ENCODE results near the gene MMP15. TPM values are rescaled to one million over a fixed set of nuclear protein-coding genes. Genes with fewer than 3 reads are reported as not detected.

MMP15 gene
- total RNA-seq, 4 donors from 2014 or later: 11.4 to 32.9 (median 28.4) TPM

GRCh38 chr16:58084635-58085034 lies 59.1 kb downstream of the MMP15 start:
- TF ChIP-seq CTCF (IDR thresholded peaks at IDR 0.05) (no peak), POLR2A (IDR thresholded peaks at IDR 0.05) (no peak), EP300 (IDR thresholded peaks at IDR 0.05) (no peak)
- WGBS, 2 donors: 84% methylated on average over 6 of the region's 6 CpGs
- no peak overlapping the region for H3K27ac ChIP-seq
- peaks cover 0 to 4% (median 0%) of the 10 kb centered on the region in 4 donors for H3K4me1 ChIP-seq
- no peaks in the 10 kb centered on the region for H3K27me3 ChIP-seq
- no peak overlapping the region for H3K4me3 ChIP-seq
- H3K9me3 ChIP-seq: no peaks in the 10 kb centered on the region
- no peak for DNase-seq (ENCODE audit: low spot score in 2 of 2)
- H3K36me3 ChIP-seq: no peaks in the 10 kb centered on the region

- no peaks in the 10 kb centered on the region for H3K27me3 ChIP-seq
- WGBS, 2 donors: 93 to 96% methylated on average over 11 of the region's 11 CpGs
- H3K9me3 ChIP-seq: no peaks in the 10 kb centered on the region
- peaks cover 0 to 4% (median 0%) of the 10 kb centered on the region in 4 donors for H3K4me1 ChIP-seq
- no peak overlapping the region for H3K27ac ChIP-seq
- H3K36me3 ChIP-seq: no peaks in the 10 kb centered on the region
- no peak for DNase-seq (ENCODE audit: low spot score in 2 of 2)
- no peak for TF ChIP-seq EP300 (IDR thresholded peaks at IDR 0.05)
- no peak for TF ChIP-seq POLR2A (IDR thresholded peaks at IDR 0.05)
- no peak for TF ChIP-seq CTCF (IDR thresholded peaks at IDR 0.05)
- no peak overlapping the region for H3K4me3 ChIP-seq
These were observed 59.6 kb downstream of the MMP15 start for GRCh38 chr16:58085171-58085570.

- Histone ChIP-seq H3K4me1 (peaks cover 0 to 4% (median 0%) of the 10 kb centered on the region in 4 donors), H3K27ac (no peak overlapping the region), H3K27me3 (no peaks in the 10 kb centered on the region), H3K36me3 (no peaks in the 10 kb centered on the region), H3K4me3 (no peak overlapping the region), H3K9me3 (no peaks in the 10 kb centered on the region)
- DNase-seq (ENCODE audit: low spot score in 2 of 2): no peak
- TF ChIP-seq CTCF (IDR thresholded peaks at IDR 0.05): no peak
- TF ChIP-seq EP300 (IDR thresholded peaks at IDR 0.05): no peak
- no peak for TF ChIP-seq POLR2A (IDR thresholded peaks at IDR 0.05)
- WGBS, 2 donors: 85 to 86% methylated on average over 21 of the region's 21 CpGs
These were observed 60.2 kb downstream of the MMP15 start for GRCh38 chr16:58085584-58086251.

GRCh38 chr16:58086381-58087208 lies 61.0 kb downstream of the MMP15 start:
- Histone ChIP-seq H3K4me3 (no peak overlapping the region), H3K4me1 (peaks cover 0 to 4% (median 0%) of the 10 kb centered on the region in 4 donors), H3K27me3 (no peaks in the 10 kb centered on the region), H3K27ac (no peak overlapping the region), H3K9me3 (no peaks in the 10 kb centered on the region), H3K36me3 (no peaks in the 10 kb centered on the region)
- DNase-seq (ENCODE audit: low spot score in 2 of 2): no peak
- TF ChIP-seq POLR2A (IDR thresholded peaks at IDR 0.05): no peak
- no peak for TF ChIP-seq CTCF (IDR thresholded peaks at IDR 0.05)
- TF ChIP-seq EP300 (IDR thresholded peaks at IDR 0.05): no peak
- 79 to 85% methylated on average over 19 of the region's 19 CpGs for WGBS, 2 donors
